DOHH2 (cell line): ENCODE data around the gene GNRHR.
"Not testable (repeated sequence)": the region's sequence is repeated elsewhere in the genome, so short reads cannot be mapped to it uniquely, and the experiment has no call there.

Experiments
- H3F3A ChIP-seq: fragments of 200-600 bp; sonication (generic), shearing (Covaris generic); 2 replicates; pipeline ENCODE4 v1.6.0; 2016; ENCODE audit warnings: antibody characterized with exemption, mild to moderate bottlenecking; ENCODE audit not compliant: control insufficient read depth, insufficient read depth
- H3K27ac ChIP-seq: fragments of 200-600 bp; sonication (generic); 2 replicates; pipeline ENCODE4 v1.5.1; 2014; ENCODE audit warnings: low read depth, mild to moderate bottlenecking, low read length, moderate library complexity
- H3K27me3 ChIP-seq: fragments of 200-600 bp; sonication (generic); 2 replicates; pipeline ENCODE4 v1.6.1; 2014; ENCODE audit warnings: mild to moderate bottlenecking, low read length, mixed read lengths; ENCODE audit not compliant: control insufficient read depth
- H3K36me3 ChIP-seq: fragments of 200-600 bp; sonication (generic); 2 replicates; pipeline ENCODE4 v1.6.1; 2014; ENCODE audit warnings: mild to moderate bottlenecking, low read length, moderate library complexity, mixed read lengths; ENCODE audit not compliant: control insufficient read depth
- H3K4me1 ChIP-seq: fragments of 200-600 bp; sonication (generic); 2 replicates; pipeline ENCODE4 v1.6.1; 2014; ENCODE audit warnings: mild to moderate bottlenecking, low read length, mixed read lengths; ENCODE audit not compliant: control insufficient read depth
- H3K4me2 ChIP-seq: fragments of 200-600 bp; sonication (generic); 2 replicates; pipeline ENCODE4 v1.6.0; 2014; ENCODE audit warnings: mild to moderate bottlenecking, low read length, moderate library complexity
- H3K4me3 ChIP-seq: fragments of 200-600 bp; sonication (generic); 2 replicates; pipeline ENCODE4 v1.5.1; 2014; ENCODE audit warnings: mild to moderate bottlenecking, low read length, mixed read lengths
- H3K79me2 ChIP-seq: fragments of 200-600 bp; sonication (generic); 2 replicates; pipeline ENCODE4 v1.6.1; 2014; ENCODE audit warnings: mild to moderate bottlenecking, low read length, mixed read lengths; ENCODE audit not compliant: control insufficient read depth
- H3K9me2 ChIP-seq: fragments of 200-600 bp; sonication (generic); replicated peaks from 2 replicates; pipeline ENCODE4 v1.6.1; 2014; ENCODE audit warnings: mild to moderate bottlenecking, low read length, mixed read lengths; ENCODE audit not compliant: control insufficient read depth
- H3K9me3 ChIP-seq: fragments of 200-600 bp; sonication (generic); 2 replicates; pipeline ENCODE4 v1.6.1; 2014; ENCODE audit warnings: antibody characterized with exemption, low read length, mixed read lengths; ENCODE audit not compliant: control insufficient read depth, insufficient read depth
- H4K20me1 ChIP-seq: fragments of 200-600 bp; sonication (generic); 2 replicates; pipeline ENCODE4 v1.6.0; 2014; ENCODE audit warnings: low read depth, mild to moderate bottlenecking, antibody characterized with exemption, low read length, moderate library complexity; ENCODE audit not compliant: control insufficient read depth, insufficient read depth
- EZH2phosphoT487 ChIP-seq: fragments of 200-600 bp; sonication (generic); IDR thresholded peaks from 2 replicates; pipeline ENCODE4 v1.6.1; 2017; ENCODE audit warnings: borderline replicate concordance, mild to moderate bottlenecking, antibody characterized with exemption, low read length, moderate library complexity, mixed read lengths
- TF ChIP-seq, protein P1 (sequence below): fragments of 200-600 bp; sonication (generic); IDR thresholded peaks from one replicate; pipeline ENCODE4 v1.5.1; 2014; ENCODE audit warnings: antibody characterized with exemption, mild to moderate bottlenecking, low read depth, low read length; ENCODE audit not compliant: poor library complexity, severe bottlenecking

GNRHR gene

DNA sequence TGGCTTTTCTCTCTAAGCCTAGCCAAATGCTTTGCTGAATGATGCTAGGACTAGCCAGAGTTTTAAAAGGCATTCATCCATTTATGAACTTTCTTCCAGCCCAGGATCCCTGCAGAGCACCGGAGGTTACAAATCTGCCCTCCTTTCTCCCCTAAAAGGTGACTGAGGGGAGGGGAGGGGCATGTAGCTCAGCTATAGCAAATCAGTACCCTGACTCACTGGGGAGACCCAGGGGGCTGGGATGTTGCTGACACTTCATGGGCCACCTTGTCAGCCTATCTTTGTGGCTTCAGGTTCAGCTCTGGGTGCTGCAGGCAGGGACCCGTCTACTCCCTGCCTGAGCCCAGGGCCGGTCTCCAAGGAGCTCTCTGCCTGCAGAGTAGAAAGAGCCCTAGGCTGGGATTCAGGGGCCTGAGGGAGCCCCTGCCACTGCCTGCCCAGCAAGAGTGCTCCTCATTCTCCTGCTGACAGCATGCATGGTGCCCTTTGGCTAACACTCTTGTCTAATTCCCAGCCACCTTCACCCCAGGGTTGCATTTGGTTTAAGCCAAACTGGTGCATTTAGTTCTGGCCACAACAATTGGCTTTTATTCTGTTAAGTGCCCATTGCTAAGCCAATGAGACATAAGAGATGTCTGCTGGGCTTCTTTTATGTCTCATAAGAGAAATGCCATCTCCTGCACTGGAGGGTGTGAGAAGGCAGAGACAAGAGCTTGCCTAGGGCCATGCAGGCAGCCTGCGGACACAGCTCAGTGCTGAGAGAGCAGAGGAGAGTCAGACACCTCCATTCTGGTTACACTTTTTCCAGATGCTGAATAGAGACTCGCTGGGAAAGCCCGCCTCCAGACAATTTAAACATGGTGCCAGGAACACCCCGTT lies 41.3 kb downstream of the GNRHR start:
- H3K27ac ChIP-seq, result no peak overlapping the region
- H3K4me2 ChIP-seq, result no peak overlapping the region
- H3K4me1 ChIP-seq, result no peaks in the 10 kb centered on the region
- H3K36me3 ChIP-seq, result no peaks in the 10 kb centered on the region; the same call in 1 of the 2 replicates
- TF ChIP-seq EZH2phosphoT487, result no peak
- TF ChIP-seq, protein P1, sequence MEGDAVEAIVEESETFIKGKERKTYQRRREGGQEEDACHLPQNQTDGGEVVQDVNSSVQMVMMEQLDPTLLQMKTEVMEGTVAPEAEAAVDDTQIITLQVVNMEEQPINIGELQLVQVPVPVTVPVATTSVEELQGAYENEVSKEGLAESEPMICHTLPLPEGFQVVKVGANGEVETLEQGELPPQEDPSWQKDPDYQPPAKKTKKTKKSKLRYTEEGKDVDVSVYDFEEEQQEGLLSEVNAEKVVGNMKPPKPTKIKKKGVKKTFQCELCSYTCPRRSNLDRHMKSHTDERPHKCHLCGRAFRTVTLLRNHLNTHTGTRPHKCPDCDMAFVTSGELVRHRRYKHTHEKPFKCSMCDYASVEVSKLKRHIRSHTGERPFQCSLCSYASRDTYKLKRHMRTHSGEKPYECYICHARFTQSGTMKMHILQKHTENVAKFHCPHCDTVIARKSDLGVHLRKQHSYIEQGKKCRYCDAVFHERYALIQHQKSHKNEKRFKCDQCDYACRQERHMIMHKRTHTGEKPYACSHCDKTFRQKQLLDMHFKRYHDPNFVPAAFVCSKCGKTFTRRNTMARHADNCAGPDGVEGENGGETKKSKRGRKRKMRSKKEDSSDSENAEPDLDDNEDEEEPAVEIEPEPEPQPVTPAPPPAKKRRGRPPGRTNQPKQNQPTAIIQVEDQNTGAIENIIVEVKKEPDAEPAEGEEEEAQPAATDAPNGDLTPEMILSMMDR, result no peak
- no peak overlapping the region for H3K4me3 ChIP-seq
- no peaks in the 10 kb centered on the region for H3K27me3 ChIP-seq
- H3K9me2 ChIP-seq, result no peaks in the 10 kb centered on the region
- no peaks in the 10 kb centered on the region; the same call in 1 of the 2 replicates for H3K9me3 ChIP-seq
- H3F3A ChIP-seq, result no peaks in the 10 kb centered on the region
- no peaks in the 10 kb centered on the region for H4K20me1 ChIP-seq
- H3K79me2 ChIP-seq, result peaks cover 23% of the 10 kb centered on the region

DNA sequence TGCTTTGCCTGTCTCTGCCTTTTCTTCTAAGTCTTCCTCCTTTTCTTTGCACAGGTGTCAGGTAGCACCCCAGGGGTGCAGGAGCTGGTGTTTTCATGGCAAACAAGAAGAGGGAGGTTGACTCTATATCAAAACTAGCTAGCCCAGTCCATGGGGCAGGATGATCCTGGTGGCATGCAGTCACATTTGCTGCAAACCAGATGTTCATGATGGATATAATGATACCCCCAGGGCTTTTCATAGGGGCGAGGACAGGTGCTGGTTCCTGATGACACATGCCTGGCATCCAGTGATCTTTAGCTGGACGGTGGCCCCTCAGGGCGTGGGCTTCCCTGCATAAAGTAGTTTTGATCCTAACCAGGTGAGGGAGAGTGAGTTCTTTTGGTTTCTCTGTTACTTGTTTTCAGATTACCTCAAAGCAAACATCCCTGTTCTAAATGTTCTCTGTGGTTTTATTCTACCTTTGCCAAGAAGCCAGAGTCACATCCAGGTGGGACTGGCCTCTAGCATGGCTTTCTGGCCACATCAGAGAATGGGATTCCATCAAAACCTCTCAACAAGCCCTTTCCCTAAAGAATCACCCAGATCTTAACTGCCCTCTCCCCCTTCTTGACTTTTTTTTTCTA lies 42.1 kb downstream of the GNRHR start:
- Histone ChIP-seq H3K4me2 (no peak overlapping the region), H3K27me3 (no peaks in the 10 kb centered on the region), H3K9me2 (no peaks in the 10 kb centered on the region), H3K9me3 (peaks cover 7% of the 10 kb centered on the region; the same call in 1 of the 2 replicates), H4K20me1 (no peaks in the 10 kb centered on the region), H3K79me2 (peaks cover 30% of the 10 kb centered on the region), H3K4me3 (no peak overlapping the region), H3K27ac (no peak overlapping the region), H3K4me1 (no peaks in the 10 kb centered on the region), H3K36me3 (no peaks in the 10 kb centered on the region; the same call in 1 of the 2 replicates), H3F3A (no peaks in the 10 kb centered on the region)
- TF ChIP-seq, protein P1, result no peak
- TF ChIP-seq EZH2phosphoT487, result no peak

DNA sequence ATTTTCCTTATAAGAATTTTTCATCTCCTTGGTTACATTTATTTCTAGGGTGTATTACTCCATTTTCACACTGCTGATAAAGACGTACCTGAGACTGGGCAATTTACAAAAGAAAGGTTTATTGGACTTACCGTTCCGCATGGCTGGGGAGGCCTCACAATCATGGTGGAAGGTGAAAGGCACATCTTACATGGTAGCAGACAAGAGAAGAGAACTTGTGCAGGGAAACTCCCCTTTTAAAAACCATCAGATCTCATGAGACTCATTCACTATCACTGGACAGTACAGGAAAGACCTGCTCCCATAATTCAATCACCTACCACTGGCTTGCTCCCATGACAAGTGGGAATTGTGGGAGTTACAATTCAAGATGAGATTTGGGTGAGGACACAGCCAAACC lies 47.5 kb downstream of the GNRHR start:
- not testable (repeated sequence) for H3F3A ChIP-seq, H3K27ac ChIP-seq, H3K4me2 ChIP-seq, H3K27me3 ChIP-seq, H4K20me1 ChIP-seq, H3K9me2 ChIP-seq, H3K4me3 ChIP-seq
- Histone ChIP-seq H3K9me3 (peaks cover 20% of the 10 kb centered on the region), H3K4me1 (peaks cover 24% of the 10 kb centered on the region), H3K36me3 (peaks cover 13% of the 10 kb centered on the region), H3K79me2 (peaks cover 76% of the 10 kb centered on the region)

DNA sequence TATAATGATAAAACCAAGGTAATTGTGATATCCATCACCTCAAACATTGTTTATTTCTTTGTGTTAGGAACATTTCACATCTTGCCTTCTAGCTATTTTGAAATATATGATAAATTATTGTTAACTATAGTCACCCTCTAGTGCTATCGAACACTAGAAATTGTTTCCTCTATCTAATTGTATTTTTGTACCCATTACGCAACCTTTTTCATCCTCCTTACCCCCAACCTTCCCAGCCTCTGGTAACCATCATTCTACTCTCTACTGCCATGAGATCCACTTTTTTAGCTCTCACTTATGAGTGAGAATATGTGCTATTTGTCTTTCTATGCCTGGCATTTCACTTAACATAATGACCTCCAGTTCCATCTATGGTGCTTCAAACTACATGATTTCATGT lies 49.3 kb downstream of the GNRHR start:
- Histone ChIP-seq H3K27ac (no peak overlapping the region), H3F3A (peaks cover 6% of the 10 kb centered on the region), H3K9me2 (no peaks in the 10 kb centered on the region), H3K27me3 (no peaks in the 10 kb centered on the region), H3K4me2 (no peak overlapping the region), H3K4me1 (peaks cover 30% of the 10 kb centered on the region), H3K9me3 (peaks cover 20% of the 10 kb centered on the region), H4K20me1 (no peaks in the 10 kb centered on the region; the same call in 1 of the 2 replicates), H3K36me3 (peaks cover 18% of the 10 kb centered on the region), H3K4me3 (no peak overlapping the region), H3K79me2 (peaks cover 90% of the 10 kb centered on the region)
- TF ChIP-seq, protein P1, result no peak
- no peak for TF ChIP-seq EZH2phosphoT487
